Measurements from ENCODE around the gene DIAPH2. TPM values are rescaled to one million over a fixed set of nuclear protein-coding genes. Genes with fewer than 3 reads are reported as not detected.
A peak's percentile ranks its signal among the peaks of the same experiment; 100 is the strongest.
"Not testable (repeated sequence)": the region's sequence is repeated elsewhere in the genome, so short reads cannot be mapped to it uniquely, and the experiment has no call there.

Gene DIAPH2
- total RNA-seq, 2 donors from 2014 or later = 6.8 to 8.1 TPM

DNA sequence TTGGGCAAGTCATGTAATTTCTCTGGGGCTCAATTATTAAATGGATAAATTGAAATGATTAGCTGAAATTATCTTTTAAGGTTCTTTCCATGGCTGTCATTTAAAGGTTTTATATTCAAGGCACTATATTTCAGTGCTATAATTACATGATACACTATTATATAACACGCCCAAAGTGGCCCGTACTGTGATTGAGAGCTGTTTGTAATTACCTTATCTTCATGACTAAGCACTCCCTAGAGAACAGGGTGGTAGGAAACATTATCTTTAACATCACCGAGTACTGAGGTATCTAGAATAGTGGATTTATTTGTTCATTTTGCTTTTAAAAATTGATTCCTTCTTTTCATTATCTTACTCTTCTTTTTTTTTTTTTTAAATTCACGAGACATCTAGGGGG, 79.0 kb downstream of the DIAPH2 start:
- DNase-seq (ENCODE audit: low spot score in 2 of 2) = no peak
- H3K36me3 Mint-ChIP-seq = no peaks in the 10 kb centered on the region
- ATAC-seq = no peak
- H3K27ac Mint-ChIP-seq = no peak overlapping the region
- H3K9me3 Mint-ChIP-seq = no peaks in the 10 kb centered on the region

GRCh38 chrX:96764864-96765263, 80.2 kb downstream of the DIAPH2 start:
- ATAC-seq = no peak
- Mint-ChIP-seq H3K36me3 (no peaks in the 10 kb centered on the region), H3K27ac (no peak overlapping the region), H3K9me3 (no peaks in the 10 kb centered on the region)
- DNase-seq (ENCODE audit: low spot score in 2 of 2) = no peak

- no peaks in the 10 kb centered on the region for H3K36me3 Mint-ChIP-seq
- H3K9me3 Mint-ChIP-seq = no peaks in the 10 kb centered on the region
- ATAC-seq (no peak), DNase-seq (ENCODE audit: low spot score in 2 of 2) (no peak)
- no peak overlapping the region for H3K27ac Mint-ChIP-seq
These were observed 85.7 kb downstream of the DIAPH2 start for GRCh38 chrX:96770315-96770714.

GRCh38 chrX:96771486-96771885, 86.8 kb downstream of the DIAPH2 start:
- Mint-ChIP-seq H3K9me3 (no peaks in the 10 kb centered on the region), H3K27ac (no peak overlapping the region), H3K36me3 (no peaks in the 10 kb centered on the region)
- no peak for DNase-seq (ENCODE audit: low spot score in 2 of 2)
- ATAC-seq = no peak

DNA sequence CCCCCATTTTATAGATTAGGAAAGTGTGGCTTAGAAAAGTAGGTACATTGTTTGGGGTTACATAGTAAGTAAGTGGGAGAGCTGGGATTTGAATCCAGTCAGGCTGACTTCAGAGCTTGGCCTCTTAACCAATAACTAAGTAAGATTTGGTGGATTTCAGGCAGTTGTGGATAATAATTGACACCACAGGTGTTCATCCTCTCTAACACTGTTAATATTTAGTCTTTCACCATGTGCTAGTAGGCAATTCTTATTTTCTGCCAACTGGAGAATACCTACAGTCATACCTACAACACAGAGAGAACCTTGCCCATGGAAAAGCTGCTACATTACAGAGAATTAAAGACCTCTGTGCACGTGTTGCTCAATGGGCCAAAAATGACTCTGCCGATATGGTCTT, 89.5 kb downstream of the DIAPH2 start:
- H3K27ac Mint-ChIP-seq = no peak overlapping the region
- H3K9me3 Mint-ChIP-seq = no peaks in the 10 kb centered on the region
- H3K36me3 Mint-ChIP-seq = no peaks in the 10 kb centered on the region
- DNase-seq (ENCODE audit: low spot score in 2 of 2) = no peak
- no peak for ATAC-seq

- ATAC-seq (no peak), DNase-seq (ENCODE audit: low spot score in 2 of 2) (no peak)
- no peaks in the 10 kb centered on the region for H3K9me3 Mint-ChIP-seq
- H3K36me3 Mint-ChIP-seq = no peaks in the 10 kb centered on the region
- H3K27ac Mint-ChIP-seq = no peak overlapping the region
These were observed 92.3 kb downstream of the DIAPH2 start for GRCh38 chrX:96776966-96777365.

- no peaks in the 10 kb centered on the region for H3K36me3 Mint-ChIP-seq
- H3K9me3 Mint-ChIP-seq = no peaks in the 10 kb centered on the region
- H3K27ac Mint-ChIP-seq = no peak overlapping the region
- ATAC-seq (no peak), DNase-seq (ENCODE audit: low spot score in 2 of 2) (no peak)
These were observed 106.9 kb downstream of the DIAPH2 start for GRCh38 chrX:96791559-96791958.

- Mint-ChIP-seq H3K9me3 (no peaks in the 10 kb centered on the region), H3K36me3 (no peaks in the 10 kb centered on the region), H3K27ac (no peak overlapping the region)
- DNase-seq (ENCODE audit: low spot score in 2 of 2) (no peak), ATAC-seq (no peak)
These were observed 107.4 kb downstream of the DIAPH2 start for GRCh38 chrX:96792047-96792446.

DNA sequence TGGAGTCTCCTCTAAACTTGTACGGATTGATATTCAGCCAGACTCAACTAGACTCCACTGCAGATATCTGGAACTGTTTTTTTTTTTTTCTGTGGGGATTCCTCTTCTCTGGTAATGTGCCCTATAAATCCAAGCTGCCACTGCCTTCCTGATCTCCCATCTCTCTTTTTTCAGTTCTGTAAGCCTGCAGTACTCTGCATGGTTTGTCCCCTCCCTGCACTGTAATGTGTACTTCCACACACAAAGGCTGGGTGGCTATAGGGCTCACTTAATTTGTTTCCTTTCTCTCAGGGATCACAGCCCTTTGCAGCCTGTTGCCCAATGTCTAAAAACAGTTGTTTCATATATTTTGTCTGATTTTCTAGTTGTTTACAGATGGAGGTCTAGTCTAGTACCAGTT, 114.3 kb downstream of the DIAPH2 start:
- ATAC-seq (no peak), DNase-seq (ENCODE audit: low spot score in 2 of 2) (no peak)
- no peaks in the 10 kb centered on the region for H3K36me3 Mint-ChIP-seq
- H3K9me3 Mint-ChIP-seq = no peaks in the 10 kb centered on the region
- no peak overlapping the region for H3K27ac Mint-ChIP-seq

GRCh38 chrX:96807318-96807717, 122.7 kb downstream of the DIAPH2 start:
- peaks cover 1 to 2% of the 10 kb centered on the region in 2 donors for H3K9me3 Mint-ChIP-seq
- no peak overlapping the region for H3K27ac Mint-ChIP-seq
- H3K36me3 Mint-ChIP-seq = peaks cover 0 to 2% of the 10 kb centered on the region in 2 donors
- DNase-seq (ENCODE audit: low spot score in 2 of 2) = no peak
- ATAC-seq = no peak

- no peak for ATAC-seq
- DNase-seq (ENCODE audit: low spot score in 2 of 2) = no peak
- no peaks in the 10 kb centered on the region for H3K36me3 Mint-ChIP-seq
- no peaks in the 10 kb centered on the region for H3K9me3 Mint-ChIP-seq
- no peak overlapping the region for H3K27ac Mint-ChIP-seq
These were observed 136.3 kb downstream of the DIAPH2 start for GRCh38 chrX:96820935-96821334.

DNA sequence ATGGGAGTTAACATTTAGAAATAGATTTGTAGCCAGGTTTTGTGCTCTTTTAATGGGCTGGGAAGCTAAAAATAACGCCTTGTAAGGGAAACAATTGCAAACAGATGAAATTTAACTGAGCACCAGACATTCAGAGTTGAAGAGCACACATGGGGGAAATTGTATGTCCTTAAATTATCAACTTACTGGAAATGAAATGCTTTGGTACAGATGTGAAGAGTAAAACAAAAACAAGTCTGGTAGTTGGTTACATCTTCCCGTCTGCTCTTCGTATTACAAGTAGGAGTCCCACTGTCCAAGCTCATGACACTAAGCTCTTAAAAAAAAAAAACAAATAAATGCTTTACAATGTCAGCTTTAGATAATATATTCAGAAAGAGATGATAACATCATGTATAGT, 139.5 kb downstream of the DIAPH2 start:
- no peak overlapping the region for H3K27ac Mint-ChIP-seq
- no peak for DNase-seq (ENCODE audit: low spot score in 2 of 2)
- H3K36me3 Mint-ChIP-seq = no peaks in the 10 kb centered on the region
- H3K9me3 Mint-ChIP-seq = no peaks in the 10 kb centered on the region
- no peak for ATAC-seq

- no peaks in the 10 kb centered on the region for H3K9me3 Mint-ChIP-seq
- no peak for ATAC-seq
- no peak overlapping the region for H3K27ac Mint-ChIP-seq
- no peaks in the 10 kb centered on the region for H3K36me3 Mint-ChIP-seq
- no peak for DNase-seq (ENCODE audit: low spot score in 2 of 2)
These were observed 148.7 kb downstream of the DIAPH2 start for GRCh38 chrX:96833333-96833732.

- Mint-ChIP-seq H3K36me3 (no peaks in the 10 kb centered on the region), H3K27ac (no peak overlapping the region), H3K9me3 (no peaks in the 10 kb centered on the region)
- no peak for DNase-seq (ENCODE audit: low spot score in 2 of 2)
- no peak for ATAC-seq
These were observed 149.5 kb downstream of the DIAPH2 start for GRCh38 chrX:96834137-96834536.

- H3K9me3 Mint-ChIP-seq = no peaks in the 10 kb centered on the region
- no peak overlapping the region for H3K27ac Mint-ChIP-seq
These were observed 151.1 kb downstream of the DIAPH2 start for GRCh38 chrX:96835660-96836289.

DNA sequence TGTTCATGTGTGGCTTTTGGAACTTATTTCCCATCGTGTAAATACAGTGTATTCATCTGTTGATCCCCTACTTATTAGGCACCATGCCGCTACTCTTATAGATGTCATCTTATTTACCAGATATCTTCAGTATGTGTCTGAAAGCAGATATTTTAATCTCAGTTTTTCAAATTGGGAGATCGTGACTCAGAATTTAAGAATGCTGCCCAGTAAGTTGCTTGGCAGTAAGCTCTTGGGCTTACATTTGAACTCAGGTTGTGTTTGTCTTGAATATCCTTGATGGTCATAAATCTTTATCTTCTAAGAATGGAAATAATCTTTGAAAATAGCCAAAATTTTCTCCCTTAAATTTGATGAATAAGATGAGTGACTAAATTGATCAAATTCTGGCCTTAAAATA, 153.2 kb downstream of the DIAPH2 start:
- no peak for DNase-seq (ENCODE audit: low spot score in 2 of 2)

More at GRCh38 chrX:96835660-96836289, 151.1 kb downstream of the DIAPH2 start:
- no peak for ATAC-seq
- DNase-seq (ENCODE audit: low spot score in 2 of 2) = no peak
- H3K36me3 Mint-ChIP-seq = no peaks in the 10 kb centered on the region

DNA sequence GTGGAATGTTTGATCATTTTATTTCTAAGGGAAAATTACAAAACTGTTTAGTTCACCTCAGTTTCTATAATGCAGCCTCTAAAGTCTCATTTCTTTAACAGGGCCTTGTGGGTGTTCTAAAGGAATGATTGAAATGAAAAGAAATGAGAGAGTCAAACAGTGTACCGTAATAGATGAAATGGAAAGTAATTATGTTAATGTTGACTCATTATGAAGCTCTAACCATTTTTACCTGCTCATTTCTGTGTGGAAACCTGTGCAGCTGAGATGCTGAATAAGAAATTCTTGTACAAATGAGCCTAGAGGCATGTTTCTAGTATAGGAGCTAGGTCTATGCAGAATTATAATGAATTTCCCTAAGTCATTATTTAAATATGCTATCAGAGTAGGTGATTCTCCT, 153.9 kb downstream of the DIAPH2 start:
- peak in 1 of 2 donors; percentile 51 for ATAC-seq
- Mint-ChIP-seq H3K36me3 (no peaks in the 10 kb centered on the region), H3K9me3 (no peaks in the 10 kb centered on the region), H3K27ac (no peak overlapping the region)
- DNase-seq (ENCODE audit: low spot score in 2 of 2) = no peak

More for the DNA sequence above, 153.2 kb downstream of the DIAPH2 start:
- H3K36me3 Mint-ChIP-seq = no peaks in the 10 kb centered on the region
- no peak for ATAC-seq
- no peak overlapping the region for H3K27ac Mint-ChIP-seq
- H3K9me3 Mint-ChIP-seq = no peaks in the 10 kb centered on the region

DNA sequence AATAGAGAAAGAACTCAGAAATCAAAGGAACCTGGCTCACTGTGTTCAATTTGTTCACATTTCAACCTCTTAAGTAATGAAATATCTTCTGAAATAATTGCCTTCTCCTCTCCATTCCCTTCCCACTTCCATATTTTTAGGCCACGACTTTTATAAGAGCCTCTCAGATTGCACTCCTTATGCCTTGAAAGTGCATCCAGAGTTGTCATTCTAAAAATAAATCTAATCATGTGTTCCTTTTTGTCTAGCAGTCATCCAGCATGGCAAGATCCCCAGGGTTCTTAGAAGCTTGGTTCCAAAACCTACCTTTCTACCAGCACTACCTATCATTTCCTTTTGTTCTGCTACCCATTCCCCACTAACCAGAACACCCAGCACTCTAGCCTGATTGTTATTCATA, 156.7 kb downstream of the DIAPH2 start:
- no peak for DNase-seq (ENCODE audit: low spot score in 2 of 2)
- H3K9me3 Mint-ChIP-seq = no peaks in the 10 kb centered on the region
- no peaks in the 10 kb centered on the region for H3K36me3 Mint-ChIP-seq
- no peak overlapping the region for H3K27ac Mint-ChIP-seq
- no peak for ATAC-seq

DNA sequence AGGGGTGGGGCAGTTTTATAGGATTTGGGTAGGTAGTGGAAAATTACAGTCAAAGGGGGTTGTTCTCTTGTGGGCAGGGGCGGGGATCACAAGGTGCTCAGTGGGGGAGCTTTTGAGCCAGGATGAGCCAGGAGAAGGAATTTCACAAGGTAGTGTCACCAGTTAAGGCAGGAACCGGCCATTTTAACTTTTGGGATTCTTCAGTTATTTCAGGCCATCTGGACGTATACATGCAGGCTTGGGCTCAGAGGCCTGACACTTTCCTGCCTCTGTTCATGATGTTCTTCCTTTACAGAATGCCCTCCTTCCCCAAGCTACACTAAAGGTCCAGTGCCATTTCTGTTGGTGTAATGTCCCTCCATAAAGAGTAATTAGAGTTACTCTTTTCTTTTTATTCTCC, 157.2 kb downstream of the DIAPH2 start:
- not testable (repeated sequence) for H3K9me3 Mint-ChIP-seq, H3K36me3 Mint-ChIP-seq, ATAC-seq

More for the DNA sequence above, 157.2 kb downstream of the DIAPH2 start:
- DNase-seq (ENCODE audit: low spot score in 2 of 2); H3K27ac Mint-ChIP-seq: not testable (repeated sequence)

Data from activated naive CD4-positive, alpha-beta T cell treated with anti-CD3 and anti-CD28 coated beads, Interleukin-2, amount 50 U/mL, for 72 hours (primary cell).